GM18520 (cell line): ENCODE measurements around the gene OLFM3.

ENCODE experiments used
- ATAC-seq: cut with Tn5 transposase; IDR thresholded peaks from one replicate; pipeline ENCODE4 v1.9.1; 2021; ENCODE audit not compliant: unreplicated experiment

The OLFM3 gene

GRCh38 chr1:101953623-101954022 lies 43.1 kb downstream of the OLFM3 start:
- no peak for ATAC-seq

- ATAC-seq, result no peak
Observed at GRCh38 chr1:101945884-101946283, 50.8 kb downstream of the OLFM3 start.

- no peak for ATAC-seq
Observed at GRCh38 chr1:101943237-101943636, 53.5 kb downstream of the OLFM3 start.

GRCh38 chr1:101942516-101943193 lies 54.1 kb downstream of the OLFM3 start:
- no peak for ATAC-seq

- no peak for ATAC-seq
Observed at GRCh38 chr1:101938681-101939080, 58.0 kb downstream of the OLFM3 start.

GRCh38 chr1:101929343-101929742 lies 67.4 kb downstream of the OLFM3 start:
- no peak for ATAC-seq

GRCh38 chr1:101928829-101929228 lies 67.9 kb downstream of the OLFM3 start:
- no peak for ATAC-seq

- ATAC-seq, result no peak
Observed at GRCh38 chr1:101924700-101925099, 72.0 kb downstream of the OLFM3 start.

GRCh38 chr1:101920577-101920976 lies 76.1 kb downstream of the OLFM3 start:
- ATAC-seq, result no peak

GRCh38 chr1:101918277-101918676 lies 78.4 kb downstream of the OLFM3 start:
- ATAC-seq, result no peak

GRCh38 chr1:101915597-101915996 lies 81.1 kb downstream of the OLFM3 start:
- ATAC-seq, result no peak

GRCh38 chr1:101914473-101915242 lies 82.1 kb downstream of the OLFM3 start:
- ATAC-seq, result no peak

- no peak for ATAC-seq
Observed at GRCh38 chr1:101911894-101912293, 84.8 kb downstream of the OLFM3 start.

GRCh38 chr1:101908980-101909379 lies 87.7 kb downstream of the OLFM3 start:
- no peak for ATAC-seq

- no peak for ATAC-seq
Observed at GRCh38 chr1:101907264-101907663, 89.5 kb downstream of the OLFM3 start.

GRCh38 chr1:101905283-101905835 lies 91.4 kb downstream of the OLFM3 start:
- no peak for ATAC-seq

- no peak for ATAC-seq
Observed at GRCh38 chr1:101902199-101902598, 94.5 kb downstream of the OLFM3 start.

- ATAC-seq, result no peak
Observed at GRCh38 chr1:101898137-101898536, 98.6 kb downstream of the OLFM3 start.

GRCh38 chr1:101884621-101885020 lies 112.1 kb downstream of the OLFM3 start:
- ATAC-seq, result no peak

- ATAC-seq, result no peak
Observed at GRCh38 chr1:101875891-101876290, 120.8 kb downstream of the OLFM3 start.

GRCh38 chr1:101873672-101874071 lies 123.1 kb downstream of the OLFM3 start:
- ATAC-seq, result no peak

GRCh38 chr1:101859941-101860340 lies 136.8 kb downstream of the OLFM3 start:
- no peak for ATAC-seq
